CD4-positive, alpha-beta T cell (primary cell): Measurements from ENCODE around the gene PTTG2. TPM values are rescaled to one million over a fixed set of nuclear protein-coding genes. Genes with fewer than 3 reads are reported as not detected.

ENCODE experiments used
- ATAC-seq: fragments of 200-7000 bp; cut with Tn5 transposase; one replicate; pipeline ENCODE4 v1.10.0; 2022; ENCODE audit warnings: mild to moderate bottlenecking; ENCODE audit not compliant: poor library complexity
- CTCF ChIA-PET: fragments of 350-600 bp; sonication (Branson Sonifier 250); formaldehyde crosslinking; loops from one replicate; lab custom pipeline; 2021; ENCODE audit warnings: antibody characterized with exemption, inconsistent platforms; lab: Charles Lee
- POLR2A ChIA-PET: fragments of 350-600 bp; sonication (Branson Sonifier 250); formaldehyde crosslinking; loops from one replicate; lab custom pipeline; 2021; ENCODE audit warnings: antibody characterized with exemption, inconsistent platforms; lab: Charles Lee
- DNase-seq, 14 experiments: peaks; one replicate each; pipeline ENCODE4 v3.0.0-alpha.2; 2013 to 2020; ENCODE audit warnings: mixed read lengths in 2 of 14
- H3K27ac ChIP-seq, 2 donors: one replicate each; pipeline versions ENCODE4 v1.5.1 to v1.7.0; 2013; ENCODE audit warnings: low read length in 2 of 2, low read depth in 1 of 2, mild to moderate bottlenecking in 1 of 2
- H3K27me3 ChIP-seq, 2 experiments: 1 replicate in 1 of 2; 2 replicates in 1 of 2; pipeline versions ENCODE4 v1.6.1 to v1.7.0; 2013; ENCODE audit warnings: low read length in 2 of 2, control low read depth in 1 of 2, mild to moderate bottlenecking in 1 of 2, moderate library complexity in 1 of 2; ENCODE audit not compliant: insufficient read depth in 2 of 2, control insufficient read depth in 1 of 2
- H3K36me3 ChIP-seq: one replicate; pipeline ENCODE4 v1.6.1; 2013; ENCODE audit warnings: low read length, control low read depth; ENCODE audit not compliant: insufficient read depth
- H3K4me1 ChIP-seq: one replicate; pipeline ENCODE4 v1.6.1; 2013; ENCODE audit warnings: low read length, control low read depth; ENCODE audit not compliant: insufficient read depth
- H3K4me3 ChIP-seq: one replicate; pipeline ENCODE4 v1.5.1; 2013; ENCODE audit warnings: mild to moderate bottlenecking, low read length, moderate library complexity
- H3K9me3 ChIP-seq, 2 experiments: 1 replicate in 1 of 2; 2 replicates in 1 of 2; pipeline versions ENCODE4 v1.6.1 to v1.7.0; 2013; ENCODE audit warnings: low read length in 2 of 2, mild to moderate bottlenecking in 2 of 2, control low read depth in 1 of 2, moderate library complexity in 1 of 2; ENCODE audit not compliant: control insufficient read depth in 1 of 2, insufficient read depth in 1 of 2
- H3K27ac Mint-ChIP-seq: one replicate; pipeline ENCODE4 v1.8.0; 2020; ENCODE audit warnings: mixed read lengths
- H3K27me3 Mint-ChIP-seq: one replicate; pipeline ENCODE4 v1.8.0; 2021; ENCODE audit warnings: mixed read lengths
- H3K36me3 Mint-ChIP-seq: one replicate; pipeline ENCODE4 v1.8.0; 2021; ENCODE audit warnings: low read depth, mixed read lengths
- H3K4me1 Mint-ChIP-seq: one replicate; pipeline ENCODE4 v1.8.0; 2021; ENCODE audit warnings: low read depth, mixed read lengths
- H3K4me3 Mint-ChIP-seq: one replicate; pipeline ENCODE4 v1.8.0; 2020; ENCODE audit warnings: mild to moderate bottlenecking, mixed read lengths
- H3K9me3 Mint-ChIP-seq: one replicate; pipeline ENCODE4 v1.8.0; 2020; ENCODE audit warnings: mixed read lengths
- intact Hi-C, 2 experiments: fragments of 100-400 bp; cut with DNase I in 1 of 2; cut with micrococcal nuclease in 1 of 2; formaldehyde crosslinking; loops; one replicate each; pipeline versions ENCODE4 v1.15.1 to v1.9.0; 2023 to 2025; cut with DNase I, micrococcal nuclease
- total RNA-seq, 174 experiments: library from RNA in 2 of 174; stranded (reverse) in 2 of 174; gene quantifications; one replicate each; pipeline ENCODE4 v1.2.3 and lab custom pipeline; 2021 to 2026
- TF ChIP-seq, protein P1 (sequence below): fragments of 200-600 bp; IDR thresholded peaks from one replicate; pipeline ENCODE4 v1.8.0; 2022; ENCODE audit warnings: antibody characterized with exemption, mild to moderate bottlenecking

Gene PTTG2
- total RNA-seq, 2 experiments from 2014 or later: 0.55 to 1.3 TPM

- intact Hi-C loops: no loop called here
- no peak overlapping the region for H3K27ac Mint-ChIP-seq
- no peaks in the 10 kb centered on the region for H3K27me3 Mint-ChIP-seq
- no peak for ATAC-seq
- TF ChIP-seq, protein P1, sequence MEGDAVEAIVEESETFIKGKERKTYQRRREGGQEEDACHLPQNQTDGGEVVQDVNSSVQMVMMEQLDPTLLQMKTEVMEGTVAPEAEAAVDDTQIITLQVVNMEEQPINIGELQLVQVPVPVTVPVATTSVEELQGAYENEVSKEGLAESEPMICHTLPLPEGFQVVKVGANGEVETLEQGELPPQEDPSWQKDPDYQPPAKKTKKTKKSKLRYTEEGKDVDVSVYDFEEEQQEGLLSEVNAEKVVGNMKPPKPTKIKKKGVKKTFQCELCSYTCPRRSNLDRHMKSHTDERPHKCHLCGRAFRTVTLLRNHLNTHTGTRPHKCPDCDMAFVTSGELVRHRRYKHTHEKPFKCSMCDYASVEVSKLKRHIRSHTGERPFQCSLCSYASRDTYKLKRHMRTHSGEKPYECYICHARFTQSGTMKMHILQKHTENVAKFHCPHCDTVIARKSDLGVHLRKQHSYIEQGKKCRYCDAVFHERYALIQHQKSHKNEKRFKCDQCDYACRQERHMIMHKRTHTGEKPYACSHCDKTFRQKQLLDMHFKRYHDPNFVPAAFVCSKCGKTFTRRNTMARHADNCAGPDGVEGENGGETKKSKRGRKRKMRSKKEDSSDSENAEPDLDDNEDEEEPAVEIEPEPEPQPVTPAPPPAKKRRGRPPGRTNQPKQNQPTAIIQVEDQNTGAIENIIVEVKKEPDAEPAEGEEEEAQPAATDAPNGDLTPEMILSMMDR: no peak
- CTCF ChIA-PET: interaction anchor here (0.6 kb wide), 1 partner anchor 124 kb away, joined by 4 read pairs; no protein-coding TSS in a partner anchor
- H3K36me3 Mint-ChIP-seq: peaks cover 36% of the 10 kb centered on the region
- H3K4me3 Mint-ChIP-seq: no peak overlapping the region
- H3K36me3 ChIP-seq: peaks cover 17% of the 10 kb centered on the region
- H3K27ac ChIP-seq: no peak overlapping the region
- H3K9me3 ChIP-seq: peaks cover 0 to 5% of the 10 kb centered on the region in 2 experiments
- H3K27me3 ChIP-seq: no peaks in the 10 kb centered on the region
- H3K4me1 ChIP-seq: no peaks in the 10 kb centered on the region
- DNase-seq: no peak
- no peak overlapping the region for H3K4me3 ChIP-seq
- H3K9me3 Mint-ChIP-seq: peaks cover 4% of the 10 kb centered on the region
- peaks cover 5% of the 10 kb centered on the region for H3K4me1 Mint-ChIP-seq
- POLR2A ChIA-PET: no interaction called here
These were observed 25.6 kb upstream of the PTTG2 start for GRCh38 chr4:37934609-37935008.

GRCh38 chr4:37935026-37935425 lies 25.2 kb upstream of the PTTG2 start:
- H3K27ac Mint-ChIP-seq: no peak overlapping the region
- ChIA-PET POLR2A (interaction anchor here (0.6 kb wide), 1 partner anchor 196 kb away, joined by 3 read pairs; no protein-coding TSS in a partner anchor), CTCF (interaction anchor here (0.6 kb wide), 1 partner anchor 125 kb away, joined by 4 read pairs; no protein-coding TSS in a partner anchor)
- peaks cover 31% of the 10 kb centered on the region for H3K36me3 Mint-ChIP-seq
- no peak overlapping the region for H3K27ac ChIP-seq
- peaks cover 4% of the 10 kb centered on the region for H3K9me3 Mint-ChIP-seq
- H3K27me3 Mint-ChIP-seq: no peaks in the 10 kb centered on the region
- H3K36me3 ChIP-seq: peaks cover 17% of the 10 kb centered on the region
- H3K27me3 ChIP-seq: no peaks in the 10 kb centered on the region
- TF ChIP-seq, protein P1: no peak
- peaks cover 0 to 5% of the 10 kb centered on the region in 2 experiments for H3K9me3 ChIP-seq
- peaks cover under 1% of the 10 kb centered on the region for H3K4me1 Mint-ChIP-seq
- no peak for ATAC-seq
- intact Hi-C loops: no loop called here
- H3K4me3 Mint-ChIP-seq: no peak overlapping the region
- H3K4me1 ChIP-seq: no peaks in the 10 kb centered on the region
- no peak for DNase-seq
- H3K4me3 ChIP-seq: no peak overlapping the region

DNA sequence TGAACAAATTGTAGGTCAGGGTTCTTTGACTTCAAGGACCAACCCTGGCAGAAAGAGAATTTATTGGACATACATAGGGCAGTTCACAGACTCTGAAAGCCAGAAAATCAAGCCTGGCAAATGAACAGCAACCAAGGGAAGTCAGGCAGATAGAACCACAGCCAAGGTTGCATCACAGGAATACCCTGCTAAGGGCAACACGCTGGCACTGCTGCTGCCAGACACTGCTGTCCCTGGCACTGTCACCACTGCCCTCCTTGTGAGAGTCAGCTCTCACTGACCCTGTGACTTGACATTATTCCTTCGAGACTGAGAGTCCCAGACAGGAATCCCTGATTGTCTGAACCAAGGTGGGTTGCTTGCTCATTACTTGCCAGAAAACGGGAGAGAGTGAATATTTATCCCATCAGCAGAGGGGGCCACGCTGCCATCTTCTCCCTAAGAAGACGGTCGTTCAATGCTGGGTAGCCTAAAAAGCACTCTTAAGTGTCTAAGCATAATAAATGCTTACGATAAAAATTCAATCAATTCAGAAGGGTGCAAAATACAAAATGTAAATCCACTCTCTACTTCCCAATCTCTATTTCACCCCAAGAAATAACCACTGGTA lies 23.2 kb upstream of the PTTG2 start:
- Mint-ChIP-seq H3K27me3 (no peaks in the 10 kb centered on the region), H3K9me3 (peaks cover 4% of the 10 kb centered on the region), H3K27ac (no peak overlapping the region), H3K4me1 (peaks cover 18% of the 10 kb centered on the region), H3K4me3 (no peak overlapping the region), H3K36me3 (peaks cover 35% of the 10 kb centered on the region)
- Histone ChIP-seq H3K9me3 (peaks cover 0 to 5% of the 10 kb centered on the region in 2 experiments), H3K27me3 (no peaks in the 10 kb centered on the region), H3K27ac (no peak overlapping the region), H3K4me1 (no peaks in the 10 kb centered on the region), H3K36me3 (peaks cover 17% of the 10 kb centered on the region), H3K4me3 (no peak overlapping the region)
- TF ChIP-seq, protein P1: no peak
- no peak for ATAC-seq
- intact Hi-C loops: no loop called here
- ChIA-PET CTCF (no interaction called here), POLR2A (no interaction called here)
- no peak for DNase-seq
